ENCODE results near the gene ST7. TPM values are rescaled to one million over a fixed set of nuclear protein-coding genes. Genes with fewer than 3 reads are reported as not detected.

ST7 gene
- total and polyA plus RNA-seq, 4 donors = 22.4 to 57.2 (median 41.6) TPM

DNA sequence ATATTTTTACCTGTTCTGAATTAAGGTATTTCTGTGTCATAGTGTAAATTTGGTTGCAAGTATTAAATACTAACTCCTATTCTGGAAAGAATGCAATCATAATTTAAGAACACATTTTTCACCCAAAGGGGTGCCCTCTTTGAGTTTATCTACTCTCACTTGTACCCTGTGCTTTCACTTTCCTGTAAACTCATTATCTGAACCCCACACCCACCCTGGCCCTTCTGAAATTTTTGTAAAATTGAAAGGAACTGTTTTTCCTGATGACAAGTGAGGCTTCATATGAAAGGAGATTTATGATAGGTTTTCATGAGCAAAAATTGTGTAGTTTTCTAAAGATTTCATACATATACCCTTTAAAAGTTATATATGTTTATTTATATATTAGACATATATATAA lies 235.1 kb downstream of the ST7 start:
- no peak for DNase-seq
- Histone ChIP-seq H3K27me3 (ENCODE audit: control insufficient read depth in 3 of 3, insufficient read depth in 3 of 3, low read length in 2 of 3) (no peaks in the 10 kb centered on the region), H3K27ac (ENCODE audit: low read depth in 1 of 2, low read length in 1 of 2) (no peak overlapping the region), H3K9ac (ENCODE audit: insufficient read depth in 1 of 2, low read length in 2 of 2) (no peak overlapping the region), H3K4me1 (ENCODE audit: control insufficient read depth in 5 of 5, insufficient read depth in 5 of 5, low read length in 5 of 5) (peaks cover 0 to 3% (median 0%) of the 10 kb centered on the region in 5 donors), H3K9me3 (ENCODE audit: control insufficient read depth in 4 of 4, insufficient read depth in 3 of 4, low read length in 3 of 4) (no peaks in the 10 kb centered on the region), H3K36me3 (ENCODE audit: control insufficient read depth in 4 of 4, insufficient read depth in 4 of 4, low read length in 4 of 4) (peaks cover 5 to 14% (median 9%) of the 10 kb centered on the region in 4 donors), H3K4me3 (no peak overlapping the region)
- TF ChIP-seq, protein P1, sequence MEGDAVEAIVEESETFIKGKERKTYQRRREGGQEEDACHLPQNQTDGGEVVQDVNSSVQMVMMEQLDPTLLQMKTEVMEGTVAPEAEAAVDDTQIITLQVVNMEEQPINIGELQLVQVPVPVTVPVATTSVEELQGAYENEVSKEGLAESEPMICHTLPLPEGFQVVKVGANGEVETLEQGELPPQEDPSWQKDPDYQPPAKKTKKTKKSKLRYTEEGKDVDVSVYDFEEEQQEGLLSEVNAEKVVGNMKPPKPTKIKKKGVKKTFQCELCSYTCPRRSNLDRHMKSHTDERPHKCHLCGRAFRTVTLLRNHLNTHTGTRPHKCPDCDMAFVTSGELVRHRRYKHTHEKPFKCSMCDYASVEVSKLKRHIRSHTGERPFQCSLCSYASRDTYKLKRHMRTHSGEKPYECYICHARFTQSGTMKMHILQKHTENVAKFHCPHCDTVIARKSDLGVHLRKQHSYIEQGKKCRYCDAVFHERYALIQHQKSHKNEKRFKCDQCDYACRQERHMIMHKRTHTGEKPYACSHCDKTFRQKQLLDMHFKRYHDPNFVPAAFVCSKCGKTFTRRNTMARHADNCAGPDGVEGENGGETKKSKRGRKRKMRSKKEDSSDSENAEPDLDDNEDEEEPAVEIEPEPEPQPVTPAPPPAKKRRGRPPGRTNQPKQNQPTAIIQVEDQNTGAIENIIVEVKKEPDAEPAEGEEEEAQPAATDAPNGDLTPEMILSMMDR (IDR thresholded peaks at IDR 0.05; ENCODE audit: control extremely low read depth, extremely low read depth) = no peak
- no peak for ATAC-seq (ENCODE audit: insufficient read depth, low FRiP score)

DNA sequence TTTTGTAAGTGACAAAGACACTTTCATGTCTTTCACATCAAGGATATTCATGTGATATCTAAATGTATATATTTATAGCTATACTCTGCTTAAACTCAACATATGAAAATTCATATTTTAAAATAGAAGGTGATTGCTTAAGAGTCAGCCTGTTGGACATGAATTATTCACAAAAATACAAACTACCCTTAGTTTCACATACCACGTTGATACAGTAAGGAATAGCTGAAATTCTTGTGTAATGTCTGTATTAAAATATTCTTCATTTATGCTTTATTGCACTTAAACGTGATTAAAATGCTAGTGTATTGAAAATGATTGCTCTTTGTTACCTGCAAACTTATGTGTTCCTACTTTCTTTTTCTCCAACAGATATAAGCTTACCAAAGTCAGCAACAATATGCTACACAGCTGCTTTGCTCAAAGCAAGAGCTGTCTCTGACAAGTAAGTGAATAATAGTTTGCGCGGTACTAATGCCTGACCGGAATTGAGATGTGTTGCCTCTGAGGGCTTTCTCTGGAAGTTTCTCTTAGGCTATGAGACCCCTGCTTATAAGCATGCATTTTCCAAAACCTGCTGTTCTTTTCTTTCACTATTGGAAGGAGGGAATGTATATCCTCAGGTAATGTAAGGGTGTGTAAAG lies 235.8 kb downstream of the ST7 start:
- Histone ChIP-seq H3K36me3 (ENCODE audit: control insufficient read depth in 4 of 4, insufficient read depth in 4 of 4, low read length in 4 of 4) (peaks cover 2 to 14% (median 10%) of the 10 kb centered on the region in 4 donors), H3K27ac (ENCODE audit: low read depth in 1 of 2, low read length in 1 of 2) (no peak overlapping the region), H3K4me3 (no peak overlapping the region), H3K9ac (ENCODE audit: insufficient read depth in 1 of 2, low read length in 2 of 2) (no peak overlapping the region), H3K4me1 (ENCODE audit: control insufficient read depth in 5 of 5, insufficient read depth in 5 of 5, low read length in 5 of 5) (peaks cover 0 to 3% (median 0%) of the 10 kb centered on the region in 5 donors), H3K27me3 (ENCODE audit: control insufficient read depth in 3 of 3, insufficient read depth in 3 of 3, low read length in 2 of 3) (no peaks in the 10 kb centered on the region), H3K9me3 (ENCODE audit: control insufficient read depth in 4 of 4, insufficient read depth in 3 of 4, low read length in 3 of 4) (no peaks in the 10 kb centered on the region)
- ATAC-seq (ENCODE audit: insufficient read depth, low FRiP score) = no peak
- DNase-seq = no peak
- TF ChIP-seq, protein P1 (IDR thresholded peaks at IDR 0.05; ENCODE audit: control extremely low read depth, extremely low read depth) = no peak
- 92 to 95% methylated on average over 5 of the region's 5 CpGs for WGBS, 2 donors

DNA sequence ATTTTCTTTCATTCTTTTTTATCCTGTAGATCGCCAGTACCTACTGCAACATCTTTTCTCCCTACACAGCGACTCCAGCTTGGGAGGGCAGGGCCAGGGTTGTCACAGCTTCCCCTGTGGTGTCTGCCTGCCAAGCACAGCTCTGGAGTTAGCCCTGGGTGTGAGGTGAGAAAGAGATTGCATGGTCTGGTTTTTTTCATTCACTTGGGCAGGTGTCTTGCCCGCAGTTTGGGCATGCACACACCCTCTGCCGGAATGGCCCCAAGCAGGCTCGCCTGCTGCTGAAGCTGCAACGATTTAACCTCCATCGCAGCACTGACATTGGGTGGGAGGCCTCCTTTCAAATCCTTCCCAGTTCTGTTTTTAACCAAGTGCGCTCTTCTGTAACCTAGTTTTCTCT lies 236.8 kb downstream of the ST7 start:
- Histone ChIP-seq H3K27ac (ENCODE audit: low read depth in 1 of 2, low read length in 1 of 2) (no peak overlapping the region), H3K27me3 (ENCODE audit: control insufficient read depth in 3 of 3, insufficient read depth in 3 of 3, low read length in 2 of 3) (no peaks in the 10 kb centered on the region), H3K36me3 (ENCODE audit: control insufficient read depth in 4 of 4, insufficient read depth in 4 of 4, low read length in 4 of 4) (peaks cover 6 to 14% (median 11%) of the 10 kb centered on the region in 4 donors), H3K9ac (ENCODE audit: insufficient read depth in 1 of 2, low read length in 2 of 2) (no peak overlapping the region), H3K4me1 (ENCODE audit: control insufficient read depth in 5 of 5, insufficient read depth in 5 of 5, low read length in 5 of 5) (peaks cover 0 to 3% (median 0%) of the 10 kb centered on the region in 5 donors), H3K4me3 (no peak overlapping the region), H3K9me3 (ENCODE audit: control insufficient read depth in 4 of 4, insufficient read depth in 3 of 4, low read length in 3 of 4) (no peaks in the 10 kb centered on the region)
- TF ChIP-seq, protein P1 (IDR thresholded peaks at IDR 0.05; ENCODE audit: control extremely low read depth, extremely low read depth) = no peak
- WGBS, 2 donors = 96 to 97% methylated on average over 8 of the region's 8 CpGs
- ATAC-seq (ENCODE audit: insufficient read depth, low FRiP score) (no peak), DNase-seq (no peak)
